Psoas muscle (tissue), 8 donors: ENCODE measurements around the gene MAP1LC3B2. TPM values are rescaled to one million over a fixed set of nuclear protein-coding genes. Genes with fewer than 3 reads are reported as not detected.
A peak's percentile ranks its signal among the peaks of the same experiment; 100 is the strongest.

Source experiments
- ATAC-seq, 4 donors: fragments of 200-7000 bp; cut with Tn5 transposase; one replicate each; pipeline ENCODE4 v1.9.1; 2020; ENCODE audit warnings: moderate library complexity in 3 of 4, mild to moderate bottlenecking in 2 of 4
- DNase-seq, 2 donors: peaks; one replicate each; pipeline ENCODE4 v3.0.0-alpha.2; 2020
- H3K27ac ChIP-seq: fragments of 200-600 bp; one replicate; pipeline ENCODE4 v1.8.0; 2022
- H3K27me3 ChIP-seq, 3 donors: fragments of 200-600 bp in 1 of 3; one replicate each; pipeline versions ENCODE4 v1.6.1 to v1.8.0; 2013 to 2022; ENCODE audit warnings: low read length in 2 of 3, mild to moderate bottlenecking in 2 of 3, moderate library complexity in 1 of 3; ENCODE audit not compliant: insufficient read depth in 3 of 3
- H3K36me3 ChIP-seq, 2 donors: fragments of 200-600 bp in 1 of 2; one replicate each; pipeline versions ENCODE4 v1.6.1 to v1.8.0; 2013 to 2022; ENCODE audit warnings: low read depth in 1 of 2, mild to moderate bottlenecking in 1 of 2, moderate library complexity in 1 of 2; ENCODE audit not compliant: insufficient read depth in 1 of 2
- H3K4me1 ChIP-seq: fragments of 200-600 bp; one replicate; pipeline ENCODE4 v1.8.0; 2022
- H3K4me3 ChIP-seq: fragments of 200-600 bp; one replicate; pipeline ENCODE4 v1.8.0; 2022; ENCODE audit warnings: mild to moderate bottlenecking
- H3K9me3 ChIP-seq: fragments of 200-600 bp; one replicate; pipeline ENCODE4 v1.8.0; 2022
- WGBS, 3 donors: extraction: QIAGEN DNeasy Blood & Tissue Kit; methylation state at CpG; one replicate each; pipeline versions ENCODE4 v1.1.6 to v1.1.7; 2013; 5-methylcytosine and 5-hydroxymethylcytosine counted together
- intact Hi-C, 2 donors: fragments of 100-400 bp; cut with DNase I; formaldehyde crosslinking; loops; one replicate each; pipeline versions ENCODE4 v1.11.0 to v1.14.2; 2022
- polyA plus RNA-seq, 3 donors: library from polyadenylated mRNA; stranded (reverse); fragments of 200-250 nt; gene quantifications; one replicate each; pipeline ENCODE4 v1.2.3, GENCODE V29; 2013
- total RNA-seq, 4 donors: library from RNA; stranded (reverse); fragmentation: NEBNext Ultra II Directional in 2 of 4; extraction: Animal tissue kit (Norgen Biotek cat#: 25700) in 2 of 4; gene quantifications; one replicate each; pipeline versions ENCODE4 v1.2.1 to v1.2.4, GENCODE V29; 2021 to 2023
- TF ChIP-seq, protein P1 (sequence below): fragments of 200-600 bp; IDR thresholded peaks from one replicate; pipeline ENCODE4 v1.8.0; 2022; ENCODE audit warnings: antibody characterized with exemption
- donor health status: healthy with polysubstance abuse.
- donor health status: DM: no; HTN: no; CAD: no; lungs with moderate emphysema.
- donor health status: Bipolar disorder and iron deficiency.
- donor health status: healthy.
- donor health status: DM: yes; HTN: yes; CAD: no.
- donor health status: DM: no; HTN: no; CAD: no.
- donor health status: DM: no; HTN: no; CAD: no.
- donor health status: DM: yes; HTN: yes; CAD: no.

MAP1LC3B2 gene
- total and polyA plus RNA-seq, 7 donors: 1.4 to 9.2 (median 2.3) TPM

GRCh38 chr12:116556356-116556952, 2.7 kb upstream of the MAP1LC3B2 start:
- TF ChIP-seq, protein P1, sequence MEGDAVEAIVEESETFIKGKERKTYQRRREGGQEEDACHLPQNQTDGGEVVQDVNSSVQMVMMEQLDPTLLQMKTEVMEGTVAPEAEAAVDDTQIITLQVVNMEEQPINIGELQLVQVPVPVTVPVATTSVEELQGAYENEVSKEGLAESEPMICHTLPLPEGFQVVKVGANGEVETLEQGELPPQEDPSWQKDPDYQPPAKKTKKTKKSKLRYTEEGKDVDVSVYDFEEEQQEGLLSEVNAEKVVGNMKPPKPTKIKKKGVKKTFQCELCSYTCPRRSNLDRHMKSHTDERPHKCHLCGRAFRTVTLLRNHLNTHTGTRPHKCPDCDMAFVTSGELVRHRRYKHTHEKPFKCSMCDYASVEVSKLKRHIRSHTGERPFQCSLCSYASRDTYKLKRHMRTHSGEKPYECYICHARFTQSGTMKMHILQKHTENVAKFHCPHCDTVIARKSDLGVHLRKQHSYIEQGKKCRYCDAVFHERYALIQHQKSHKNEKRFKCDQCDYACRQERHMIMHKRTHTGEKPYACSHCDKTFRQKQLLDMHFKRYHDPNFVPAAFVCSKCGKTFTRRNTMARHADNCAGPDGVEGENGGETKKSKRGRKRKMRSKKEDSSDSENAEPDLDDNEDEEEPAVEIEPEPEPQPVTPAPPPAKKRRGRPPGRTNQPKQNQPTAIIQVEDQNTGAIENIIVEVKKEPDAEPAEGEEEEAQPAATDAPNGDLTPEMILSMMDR: no peak
- Histone ChIP-seq H3K27me3 (no peaks in the 10 kb centered on the region), H3K4me3 (no peak overlapping the region), H3K4me1 (peaks cover 9% of the 10 kb centered on the region), H3K9me3 (no peaks in the 10 kb centered on the region), H3K27ac (no peak overlapping the region), H3K36me3 (no peaks in the 10 kb centered on the region)
- 94 to 95% (median 95%) methylated on average over 6 of the region's 6 CpGs for WGBS, 3 donors
- DNase-seq (no peak), ATAC-seq (no peak)
- intact Hi-C loops: no loop called here

DNA sequence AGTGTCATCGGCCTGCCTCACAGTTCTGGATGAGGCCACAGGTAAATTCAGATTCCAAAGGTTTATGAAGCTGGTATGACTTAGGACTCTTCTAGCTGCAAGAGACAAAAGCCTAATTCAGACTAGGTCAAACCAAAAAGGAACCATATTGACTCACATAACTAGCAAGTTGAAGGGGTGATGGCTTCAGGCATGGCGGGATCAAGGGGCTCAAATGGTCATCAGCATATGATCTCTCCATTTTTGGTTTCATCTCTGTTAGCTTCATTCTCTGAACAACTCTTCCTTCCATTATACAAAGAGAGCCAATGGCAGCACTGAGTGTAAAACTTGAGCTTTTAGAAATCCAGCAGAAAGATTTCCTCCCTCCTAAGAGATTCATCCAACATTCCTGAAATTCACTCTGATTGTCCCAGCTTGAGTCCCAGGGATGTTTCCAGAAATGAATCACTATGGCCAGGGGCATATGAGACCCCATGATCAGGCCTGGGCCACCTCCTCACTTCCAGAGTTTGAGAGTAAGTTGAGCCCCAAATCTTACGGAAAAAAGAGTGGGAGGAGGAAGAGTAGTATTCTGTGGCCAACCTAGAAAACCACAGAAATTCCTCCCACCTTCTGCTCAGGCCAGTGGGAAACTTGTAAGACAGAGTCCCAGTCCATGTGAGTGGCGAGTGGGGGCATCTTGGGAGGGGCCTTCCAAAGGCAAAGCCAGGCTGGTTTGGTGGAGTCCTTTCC, 2.0 kb upstream of the MAP1LC3B2 start:
- Histone ChIP-seq H3K4me1 (peaks cover 9% of the 10 kb centered on the region), H3K27me3 (no peaks in the 10 kb centered on the region), H3K4me3 (no peak overlapping the region), H3K27ac (no peak overlapping the region), H3K9me3 (no peaks in the 10 kb centered on the region), H3K36me3 (no peaks in the 10 kb centered on the region)
- WGBS, 3 donors: 93 to 95% (median 94%) methylated on average over 4 of the region's 4 CpGs
- TF ChIP-seq, protein P1: no peak
- intact Hi-C loops: no loop called here
- DNase-seq: no peak
- no peak for ATAC-seq

GRCh38 chr12:116558280-116559161, 660 bp upstream of the MAP1LC3B2 start:
- TF ChIP-seq, protein P1: no peak
- ATAC-seq: no peak

GRCh38 chr12:116561181-116561821, 2.1 kb downstream of the MAP1LC3B2 start:
- no peak for ATAC-seq
- intact Hi-C loops: no loop called here
- Histone ChIP-seq H3K27ac (no peak overlapping the region), H3K4me3 (no peak overlapping the region), H3K36me3 (no peaks in the 10 kb centered on the region), H3K4me1 (peaks cover 9% of the 10 kb centered on the region), H3K27me3 (no peaks in the 10 kb centered on the region), H3K9me3 (no peaks in the 10 kb centered on the region)
- TF ChIP-seq, protein P1: no peak
- DNase-seq: no peak
- WGBS, 3 donors: 62 to 73% (median 67%) methylated on average over 6 of the region's 6 CpGs

More at GRCh38 chr12:116558280-116559161, 660 bp upstream of the MAP1LC3B2 start:
- no peak overlapping the region for H3K4me3 ChIP-seq
- DNase-seq: no peak
- no peaks in the 10 kb centered on the region for H3K9me3 ChIP-seq
- H3K27me3 ChIP-seq: no peaks in the 10 kb centered on the region
- no peaks in the 10 kb centered on the region for H3K36me3 ChIP-seq
- peaks cover 9% of the 10 kb centered on the region for H3K4me1 ChIP-seq
- intact Hi-C loops: no loop called here
- WGBS, 3 donors: 83 to 90% (median 86%) methylated on average over 21 of the region's 21 CpGs
- peak overlapping the region; percentile 71 for H3K27ac ChIP-seq
